Testis (tissue), 2 donors: ENCODE measurements around the gene GBP6.

Experiments
- POLR2A ChIP-seq: fragments of 450-650 bp; IDR thresholded peaks from one replicate; pipeline ENCODE4 v1.6.1; 2017; ENCODE audit warnings: antibody characterized with exemption, mild to moderate bottlenecking, moderate library complexity
- TF ChIP-seq, protein P1 (sequence below), 3 experiments: fragments of 450-650 bp in 2 of 3; fragments of 200-600 bp in 1 of 3; sonication (generic) in 1 of 3; IDR thresholded peaks; one replicate each; pipeline ENCODE4 v1.5.1; 2016 to 2019; ENCODE audit warnings: antibody characterized with exemption in 3 of 3, mild to moderate bottlenecking in 2 of 3, moderate library complexity in 1 of 3

DNA sequence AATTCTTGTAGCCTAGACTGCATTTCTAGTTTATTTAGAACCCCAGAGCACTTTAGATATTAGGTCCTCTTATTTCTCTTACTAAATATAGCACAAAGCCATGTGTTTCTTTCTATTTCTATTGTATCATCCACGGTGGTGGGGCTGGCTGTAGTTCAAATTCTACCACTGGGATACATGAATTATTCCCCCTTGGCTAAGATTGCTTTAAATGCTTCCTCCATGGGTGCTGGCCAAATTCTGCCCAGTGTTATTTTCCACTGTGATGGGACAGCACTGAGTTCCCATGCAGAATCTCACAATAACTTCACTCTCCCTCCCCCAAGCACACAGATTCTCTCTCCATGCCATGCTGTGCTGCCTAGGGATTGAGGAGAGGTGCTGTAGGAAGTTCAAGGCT lies 41.5 kb upstream of the GBP6 start:
- TF ChIP-seq POLR2A, result no peak
- TF ChIP-seq, protein P1, sequence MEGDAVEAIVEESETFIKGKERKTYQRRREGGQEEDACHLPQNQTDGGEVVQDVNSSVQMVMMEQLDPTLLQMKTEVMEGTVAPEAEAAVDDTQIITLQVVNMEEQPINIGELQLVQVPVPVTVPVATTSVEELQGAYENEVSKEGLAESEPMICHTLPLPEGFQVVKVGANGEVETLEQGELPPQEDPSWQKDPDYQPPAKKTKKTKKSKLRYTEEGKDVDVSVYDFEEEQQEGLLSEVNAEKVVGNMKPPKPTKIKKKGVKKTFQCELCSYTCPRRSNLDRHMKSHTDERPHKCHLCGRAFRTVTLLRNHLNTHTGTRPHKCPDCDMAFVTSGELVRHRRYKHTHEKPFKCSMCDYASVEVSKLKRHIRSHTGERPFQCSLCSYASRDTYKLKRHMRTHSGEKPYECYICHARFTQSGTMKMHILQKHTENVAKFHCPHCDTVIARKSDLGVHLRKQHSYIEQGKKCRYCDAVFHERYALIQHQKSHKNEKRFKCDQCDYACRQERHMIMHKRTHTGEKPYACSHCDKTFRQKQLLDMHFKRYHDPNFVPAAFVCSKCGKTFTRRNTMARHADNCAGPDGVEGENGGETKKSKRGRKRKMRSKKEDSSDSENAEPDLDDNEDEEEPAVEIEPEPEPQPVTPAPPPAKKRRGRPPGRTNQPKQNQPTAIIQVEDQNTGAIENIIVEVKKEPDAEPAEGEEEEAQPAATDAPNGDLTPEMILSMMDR (IDR thresholded peaks at IDR 0.05), result no peak
